ENCODE data around the gene CNTN1. TPM values are rescaled to one million over a fixed set of nuclear protein-coding genes. Genes with fewer than 3 reads are reported as not detected.

Gene CNTN1
- total and polyA plus RNA-seq, 2 experiments from 2014 or later, result 4.2 to 4.7 TPM

- no peaks in the 10 kb centered on the region for H3K36me3 ChIP-seq
- no peaks in the 10 kb centered on the region for H3K27me3 ChIP-seq
- no peak for DNase-seq (ENCODE audit: low read depth in 1 of 2, low spot score in 1 of 2)
- no peak overlapping the region for H3K27ac ChIP-seq
- TF ChIP-seq, protein P1, sequence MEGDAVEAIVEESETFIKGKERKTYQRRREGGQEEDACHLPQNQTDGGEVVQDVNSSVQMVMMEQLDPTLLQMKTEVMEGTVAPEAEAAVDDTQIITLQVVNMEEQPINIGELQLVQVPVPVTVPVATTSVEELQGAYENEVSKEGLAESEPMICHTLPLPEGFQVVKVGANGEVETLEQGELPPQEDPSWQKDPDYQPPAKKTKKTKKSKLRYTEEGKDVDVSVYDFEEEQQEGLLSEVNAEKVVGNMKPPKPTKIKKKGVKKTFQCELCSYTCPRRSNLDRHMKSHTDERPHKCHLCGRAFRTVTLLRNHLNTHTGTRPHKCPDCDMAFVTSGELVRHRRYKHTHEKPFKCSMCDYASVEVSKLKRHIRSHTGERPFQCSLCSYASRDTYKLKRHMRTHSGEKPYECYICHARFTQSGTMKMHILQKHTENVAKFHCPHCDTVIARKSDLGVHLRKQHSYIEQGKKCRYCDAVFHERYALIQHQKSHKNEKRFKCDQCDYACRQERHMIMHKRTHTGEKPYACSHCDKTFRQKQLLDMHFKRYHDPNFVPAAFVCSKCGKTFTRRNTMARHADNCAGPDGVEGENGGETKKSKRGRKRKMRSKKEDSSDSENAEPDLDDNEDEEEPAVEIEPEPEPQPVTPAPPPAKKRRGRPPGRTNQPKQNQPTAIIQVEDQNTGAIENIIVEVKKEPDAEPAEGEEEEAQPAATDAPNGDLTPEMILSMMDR (IDR thresholded peaks at IDR 0.05; ENCODE audit: low read depth, low read length), result no peak
- H3K4me3 ChIP-seq, result no peak overlapping the region
- no peaks in the 10 kb centered on the region for H3K4me1 ChIP-seq (ENCODE audit: low read depth)
- H3K9me3 ChIP-seq (ENCODE audit: low read depth), result no peaks in the 10 kb centered on the region
These were observed 36.8 kb upstream of the CNTN1 start for GRCh38 chr12:40655451-40655850.

DNA sequence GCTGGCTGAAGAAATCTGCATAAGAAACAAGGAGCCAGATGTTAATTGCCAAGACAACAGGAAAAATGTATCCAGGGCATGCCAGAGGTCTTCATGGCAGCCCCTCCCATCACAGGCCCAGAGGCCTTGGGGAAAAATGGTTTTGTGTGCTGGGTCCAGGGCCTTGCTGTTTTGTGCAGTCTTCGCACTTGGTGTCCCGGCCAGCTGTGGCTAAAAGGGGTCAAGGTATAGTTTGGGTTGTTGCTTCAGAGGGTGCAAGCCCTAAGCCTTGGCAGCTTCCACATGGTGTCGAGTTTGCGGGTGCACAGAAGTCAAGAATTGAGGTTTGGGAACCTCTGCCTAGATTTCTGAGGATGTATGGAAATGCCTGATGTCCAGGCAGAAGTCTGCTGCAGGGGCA lies 29.9 kb upstream of the CNTN1 start:
- TF ChIP-seq, protein P1 (IDR thresholded peaks at IDR 0.05; ENCODE audit: low read depth, low read length), result no peak

DNA sequence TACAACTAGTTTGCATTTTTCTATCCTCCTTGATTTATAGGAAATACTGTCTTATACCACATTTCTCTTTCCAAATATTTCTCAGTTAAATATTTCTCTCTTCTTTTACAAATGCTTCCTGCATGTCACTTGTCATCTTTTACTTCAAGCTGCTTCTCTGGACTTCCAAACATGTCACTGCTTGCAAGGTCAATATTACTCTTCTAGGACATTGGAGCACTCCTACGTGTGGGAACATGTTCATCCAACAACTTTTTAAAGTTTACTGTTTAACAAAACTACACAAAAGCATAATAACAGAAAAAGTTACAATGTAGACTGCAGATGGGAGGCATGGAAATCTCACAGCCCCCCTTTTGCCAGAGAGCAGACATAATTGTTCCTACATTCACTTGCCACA lies 28.5 kb upstream of the CNTN1 start:
- DNase-seq (ENCODE audit: low read depth in 1 of 2, low spot score in 1 of 2), result no peak
- no peaks in the 10 kb centered on the region for H3K36me3 ChIP-seq
- H3K27ac ChIP-seq, result no peak overlapping the region
- no peak overlapping the region for H3K4me3 ChIP-seq
- TF ChIP-seq, protein P1 (IDR thresholded peaks at IDR 0.05; ENCODE audit: low read depth, low read length), result no peak
- H3K9me3 ChIP-seq (ENCODE audit: low read depth), result no peaks in the 10 kb centered on the region
- H3K4me1 ChIP-seq (ENCODE audit: low read depth), result no peaks in the 10 kb centered on the region
- no peaks in the 10 kb centered on the region for H3K27me3 ChIP-seq

More for the DNA sequence above, 29.9 kb upstream of the CNTN1 start:
- Histone ChIP-seq H3K27me3 (no peaks in the 10 kb centered on the region), H3K27ac (no peak overlapping the region), H3K4me3 (no peak overlapping the region), H3K36me3 (no peaks in the 10 kb centered on the region), H3K9me3 (ENCODE audit: low read depth) (no peaks in the 10 kb centered on the region), H3K4me1 (ENCODE audit: low read depth) (no peaks in the 10 kb centered on the region)
- no peak for DNase-seq (ENCODE audit: low read depth in 1 of 2, low spot score in 1 of 2)

DNA sequence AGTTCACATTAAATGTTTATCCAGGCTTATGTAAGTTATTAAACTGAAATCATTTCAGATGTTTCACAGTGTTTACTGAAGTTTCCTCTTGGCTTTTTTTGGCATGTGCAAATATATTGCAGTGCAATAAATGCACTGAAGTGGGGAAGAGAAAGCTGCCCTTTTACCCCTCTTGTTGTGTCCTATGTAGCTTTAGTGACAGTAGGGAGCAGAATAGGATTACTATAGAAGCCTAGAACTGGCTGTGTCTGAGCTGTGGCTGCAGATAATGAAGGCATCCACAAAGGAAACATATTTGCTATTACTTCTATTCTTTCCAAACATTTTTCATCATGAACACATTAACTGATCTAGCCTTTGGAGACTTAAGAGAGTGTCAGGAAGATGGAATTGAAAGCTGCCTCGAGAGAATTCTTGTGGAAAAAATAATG lies 24.1 kb upstream of the CNTN1 start:
- H3K4me1 ChIP-seq (ENCODE audit: low read depth), result no peaks in the 10 kb centered on the region
- H3K27me3 ChIP-seq, result no peaks in the 10 kb centered on the region
- TF ChIP-seq, protein P1 (IDR thresholded peaks at IDR 0.05; ENCODE audit: low read depth, low read length), result no peak
- H3K27ac ChIP-seq, result no peak overlapping the region
- H3K4me3 ChIP-seq, result no peak overlapping the region
- no peaks in the 10 kb centered on the region for H3K36me3 ChIP-seq
- no peaks in the 10 kb centered on the region for H3K9me3 ChIP-seq (ENCODE audit: low read depth)
- no peak for DNase-seq (ENCODE audit: low read depth in 1 of 2, low spot score in 1 of 2)

- no peaks in the 10 kb centered on the region for H3K36me3 ChIP-seq
- TF ChIP-seq, protein P1 (IDR thresholded peaks at IDR 0.05; ENCODE audit: low read depth, low read length), result no peak
- no peak overlapping the region for H3K27ac ChIP-seq
- no peak for DNase-seq (ENCODE audit: low read depth in 1 of 2, low spot score in 1 of 2)
- H3K4me3 ChIP-seq, result no peak overlapping the region
- H3K4me1 ChIP-seq (ENCODE audit: low read depth), result no peaks in the 10 kb centered on the region
- H3K27me3 ChIP-seq, result no peaks in the 10 kb centered on the region
- no peaks in the 10 kb centered on the region for H3K9me3 ChIP-seq (ENCODE audit: low read depth)
These were observed 19.4 kb upstream of the CNTN1 start for GRCh38 chr12:40672741-40673271.

Data from cardiac muscle cell (in vitro differentiated cells and primary cell).